ENCODE results near the gene ZSWIM1. TPM values are rescaled to one million over a fixed set of nuclear protein-coding genes. Genes with fewer than 3 reads are reported as not detected.

The ZSWIM1 gene
- total RNA-seq, 1 experiment from 2014 or later, result 17.4 TPM

DNA sequence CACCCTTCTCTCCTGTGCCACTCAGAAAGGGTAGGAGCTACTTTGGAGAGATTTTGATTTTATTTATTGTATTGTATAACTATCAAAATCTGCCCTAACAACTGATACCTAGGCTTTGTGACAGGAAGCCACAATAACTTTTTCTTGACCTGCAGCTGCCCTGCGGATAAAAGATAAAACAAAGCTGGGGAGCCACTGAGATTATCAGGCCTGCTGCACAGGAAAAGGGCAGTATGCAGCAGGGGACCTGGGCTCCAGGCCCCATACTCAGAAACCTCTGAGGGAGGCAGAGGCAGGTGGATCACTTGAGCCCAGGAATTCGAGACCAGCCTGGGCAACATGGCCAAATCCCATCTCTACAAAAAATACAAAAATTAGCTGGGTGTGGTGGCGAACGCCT, 48.4 kb upstream of the ZSWIM1 start (continued):
- no peak for TF ChIP-seq FOXP1 (CRISPR knock-in tag; IDR thresholded peaks at IDR 0.05; ENCODE audit: borderline replicate concordance)

DNA sequence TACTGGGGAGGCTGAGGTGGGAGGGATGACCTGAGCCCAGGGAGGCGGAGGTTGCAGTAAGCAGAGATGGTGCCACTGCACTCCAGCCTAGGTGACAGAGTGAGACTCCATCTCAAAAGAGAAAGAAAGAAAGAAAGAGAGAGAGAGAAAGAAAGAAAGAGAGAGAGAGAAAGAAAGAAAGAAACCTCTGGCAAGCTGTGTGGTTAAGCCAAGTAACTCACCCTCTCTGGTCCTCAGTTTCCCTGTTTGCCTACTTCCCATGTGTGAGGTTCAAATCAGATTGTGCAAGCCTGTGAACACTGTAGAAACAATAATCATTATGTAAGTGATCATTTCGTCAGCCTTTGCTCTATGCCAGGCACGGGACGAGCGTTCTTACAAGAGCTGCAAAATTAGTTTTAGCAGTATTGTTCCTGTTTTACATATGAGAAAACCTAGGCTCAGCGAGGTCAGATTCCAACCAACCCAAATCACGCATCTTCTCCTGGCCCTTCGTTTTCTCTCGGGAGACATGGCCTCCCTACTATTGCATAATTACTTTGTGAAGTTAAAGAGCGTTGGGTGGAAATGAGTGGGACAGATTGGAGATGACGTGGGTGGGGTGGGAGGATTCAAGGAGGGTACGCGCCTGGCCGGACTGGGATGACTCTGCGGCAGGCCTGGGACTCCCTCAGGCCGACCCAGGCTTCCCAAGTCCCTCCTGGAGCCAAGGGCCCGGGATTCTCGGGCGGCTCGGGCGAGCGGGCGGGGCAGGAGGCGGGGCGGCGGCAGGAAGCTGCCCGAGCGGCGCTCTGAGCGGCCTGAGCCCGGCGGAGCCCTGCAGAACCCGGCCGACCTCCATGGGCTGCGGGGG, 47.8 kb upstream of the ZSWIM1 start, which contains the start of gene SNX21:
Gene SNX21, plus strand, starts transcription at position 770 of the 853 bp plus-strand sequence. CDS start 121 bp downstream, outside the sequence.
- ATAC-seq (peak; percentile 91), DNase-seq (ENCODE audit: low spot score) (peak; percentile 86)
- Mint-ChIP-seq H3K9me3 (no peaks in the 10 kb centered on the region), H3K4me3 (peak within 1 kb of the TSS; percentile 76), H3K4me1 (peaks cover 18% of the 10 kb centered on the region), H3K36me3 (peaks cover 3% of the 10 kb centered on the region; the same call in 1 of the 2 replicates), H3K27ac (peak within 1 kb of the TSS; percentile 88), H3K27me3 (ENCODE audit: low read depth) (no peaks in the 10 kb centered on the region)
- TF ChIP-seq ARID4B (CRISPR knock-in tag; IDR thresholded peaks at IDR 0.05; ENCODE audit: borderline replicate concordance) (no peak), GABPB1 (CRISPR knock-in tag; IDR thresholded peaks at IDR 0.05) (peak; percentile 89), PRDM15 (CRISPR knock-in tag; IDR thresholded peaks at IDR 0.05) (peak; percentile 93), TEAD1 (CRISPR knock-in tag; IDR thresholded peaks at IDR 0.05) (peak; percentile 13; the same call in 1 of the 2 replicates), ELF4 (CRISPR knock-in tag; IDR thresholded peaks at IDR 0.05; ENCODE audit: low read depth) (no peak), ZNF138 (CRISPR knock-in tag; conservative IDR thresholded peaks at IDR 0.05) (no peak), ZNF423 (CRISPR knock-in tag; IDR thresholded peaks at IDR 0.05) (0 out of 2 replicates have a peak, but pooled peaks have one; percentile 65), NFE2L1 (CRISPR knock-in tag; IDR thresholded peaks at IDR 0.05) (0 out of 2 replicates have a peak, but pooled peaks have one; percentile 18)
- TF ChIP-seq, protein P1, sequence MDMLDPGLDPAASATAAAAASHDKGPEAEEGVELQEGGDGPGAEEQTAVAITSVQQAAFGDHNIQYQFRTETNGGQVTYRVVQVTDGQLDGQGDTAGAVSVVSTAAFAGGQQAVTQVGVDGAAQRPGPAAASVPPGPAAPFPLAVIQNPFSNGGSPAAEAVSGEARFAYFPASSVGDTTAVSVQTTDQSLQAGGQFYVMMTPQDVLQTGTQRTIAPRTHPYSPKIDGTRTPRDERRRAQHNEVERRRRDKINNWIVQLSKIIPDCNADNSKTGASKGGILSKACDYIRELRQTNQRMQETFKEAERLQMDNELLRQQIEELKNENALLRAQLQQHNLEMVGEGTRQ (CRISPR knock-in tag; IDR thresholded peaks at IDR 0.05), result no peak
- ChIA-PET CTCF (interaction anchor here (0.7 to 2.7 kb wide), 9 partner anchors 9 to 178 kb away, joined by 3 to 27 read pairs (median 5); partner anchors contain the start of gene ZSWIM1), POLR2A (interaction anchor here (0.9 to 2.0 kb wide), 4 partner anchors 9 to 102 kb away, joined by 3 to 9 read pairs (median 6); partner anchors contain the start of gene PCIF1)

Measured in WTC11 (cell line).